ENCODE results near the gene DHODH. TPM values are rescaled to one million over a fixed set of nuclear protein-coding genes. Genes with fewer than 3 reads are reported as not detected.
A peak's percentile ranks its signal among the peaks of the same experiment; 100 is the strongest.

The DHODH gene
- total and polyA plus RNA-seq, 2 of the 13 experiments (the other 11 are each of a cell fraction or from before 2014, with no cell fraction given) = 10.7 to 16.4 TPM

DNA sequence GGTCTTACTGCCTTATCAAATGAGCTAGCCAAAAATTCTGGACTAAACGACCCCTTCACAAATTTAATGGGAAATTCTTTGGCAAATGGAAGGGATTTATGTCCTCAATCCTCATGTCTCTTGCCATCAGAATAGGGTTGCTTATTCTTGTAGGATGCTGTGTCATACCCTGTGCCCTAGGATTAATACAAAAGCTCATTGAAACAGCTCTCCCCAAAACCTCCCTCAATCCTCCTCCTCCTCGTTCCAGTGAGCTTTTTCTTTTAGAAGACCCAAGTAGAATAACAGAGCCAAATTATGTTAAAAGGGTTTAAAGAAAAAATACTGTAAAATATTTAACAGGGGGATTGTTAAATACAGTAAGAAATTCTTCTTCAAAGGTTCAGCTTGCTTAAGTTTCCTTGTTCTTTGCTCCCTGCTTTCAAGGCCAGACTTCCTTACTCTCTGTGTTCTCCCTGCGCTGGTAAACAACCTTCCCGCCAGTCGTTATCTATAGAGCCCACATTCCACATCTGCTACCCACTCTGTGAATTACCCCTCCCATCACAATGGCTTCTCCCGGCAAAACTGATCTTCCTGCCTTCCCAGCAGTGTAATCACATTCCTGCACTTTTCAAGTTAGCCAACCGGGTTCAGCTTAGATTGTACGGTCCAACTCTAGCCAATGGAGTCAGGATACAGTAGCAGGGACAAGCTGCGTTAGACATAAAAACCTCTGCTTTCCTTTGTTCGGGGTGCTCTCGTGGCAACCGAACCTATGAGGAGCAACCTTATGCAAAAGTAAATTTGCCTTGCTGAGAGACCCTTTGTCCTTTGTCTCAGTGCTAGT is 64.2 kb downstream of the DHODH start (continued):
- no peak for TF ChIP-seq ZNF142 (CRISPR knock-in tag; IDR thresholded peaks at IDR 0.05)
- TF ChIP-seq POLR2AphosphoS5 (IDR thresholded peaks at IDR 0.05; ENCODE audit: low read depth, low read length) = peak; percentile 77
- no peak for TF ChIP-seq ZBTB2 (CRISPR knock-in tag; IDR thresholded peaks at IDR 0.05; ENCODE audit: low read depth)
- no peak for TF ChIP-seq RNF219 (CRISPR knock-in tag; IDR thresholded peaks at IDR 0.05)
- TF ChIP-seq SALL1 (CRISPR knock-in tag; IDR thresholded peaks at IDR 0.05) = peak; percentile 86
- TF ChIP-seq ZNF782 (CRISPR knock-in tag; IDR thresholded peaks at IDR 0.05; ENCODE audit: borderline replicate concordance) = no peak
- TF ChIP-seq, protein P1, sequence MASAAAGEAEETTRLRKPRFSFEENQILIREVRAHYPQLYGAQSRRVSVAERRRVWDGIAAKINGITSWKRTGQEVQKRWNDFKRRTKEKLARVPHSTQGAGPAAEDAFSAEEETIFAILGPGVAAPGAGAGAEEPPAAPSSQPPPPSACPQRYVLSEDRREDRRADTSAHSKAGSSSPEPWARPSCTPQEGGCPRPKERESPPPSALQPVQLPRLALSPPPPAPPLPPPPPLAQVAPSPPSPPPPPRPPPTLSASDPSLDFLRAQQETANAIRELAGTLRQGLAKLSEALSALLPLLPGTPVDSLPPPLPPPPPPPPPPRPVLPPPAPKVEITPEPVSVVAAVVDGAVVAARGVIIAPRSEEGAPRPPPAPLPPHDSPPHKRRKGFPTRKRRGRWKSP (CRISPR knock-in tag; IDR thresholded peaks at IDR 0.05) = peak; percentile 56; the same call in 1 of the 2 replicates
- TF ChIP-seq E2F1 (CRISPR knock-in tag; IDR thresholded peaks at IDR 0.05) = peak; percentile 95
- TF ChIP-seq ZNF274 (CRISPR knock-in tag; IDR thresholded peaks at IDR 0.05) = no peak
- peak; percentile 96 for TF ChIP-seq DRAP1 (CRISPR knock-in tag; IDR thresholded peaks at IDR 0.05)
- TF ChIP-seq KLF15 (CRISPR knock-in tag; IDR thresholded peaks at IDR 0.05; ENCODE audit: borderline replicate concordance) = no peak
- no peak for TF ChIP-seq SP1 (IDR thresholded peaks at IDR 0.05)
- TF ChIP-seq SP1 (CRISPR knock-in tag; IDR thresholded peaks at IDR 0.05) = no peak
- TF ChIP-seq, protein P2, sequence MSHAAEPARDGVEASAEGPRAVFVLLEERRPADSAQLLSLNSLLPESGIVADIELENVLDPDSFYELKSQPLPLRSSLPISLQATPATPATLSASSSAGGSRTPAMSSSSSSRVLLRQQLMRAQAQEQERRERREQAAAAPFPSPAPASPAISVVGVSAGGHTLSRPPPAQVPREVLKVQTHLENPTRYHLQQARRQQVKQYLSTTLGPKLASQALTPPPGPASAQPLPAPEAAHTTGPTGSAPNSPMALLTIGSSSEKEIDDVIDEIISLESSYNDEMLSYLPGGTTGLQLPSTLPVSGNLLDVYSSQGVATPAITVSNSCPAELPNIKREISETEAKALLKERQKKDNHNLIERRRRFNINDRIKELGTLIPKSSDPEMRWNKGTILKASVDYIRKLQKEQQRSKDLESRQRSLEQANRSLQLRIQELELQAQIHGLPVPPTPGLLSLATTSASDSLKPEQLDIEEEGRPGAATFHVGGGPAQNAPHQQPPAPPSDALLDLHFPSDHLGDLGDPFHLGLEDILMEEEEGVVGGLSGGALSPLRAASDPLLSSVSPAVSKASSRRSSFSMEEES (CRISPR knock-in tag; IDR thresholded peaks at IDR 0.05) = 0 out of 2 replicates have a peak, but pooled peaks have one; percentile 29
